H1 (cell line): ENCODE data around the gene AQP11. TPM values are rescaled to one million over a fixed set of nuclear protein-coding genes. Genes with fewer than 3 reads are reported as not detected.

Experiments
- CTCF ChIA-PET: fragments of 300-600 bp; sonication (Branson Sonifier 250); formaldehyde crosslinking; loops from one replicate; lab custom pipeline; 2021; ENCODE audit not compliant: partially characterized antibody; lab: Charles Lee
- POLR2A ChIA-PET: fragments of 300-600 bp; sonication (Branson Sonifier 250); formaldehyde crosslinking; loops from one replicate; lab custom pipeline; 2021; ENCODE audit warnings: inconsistent platforms; ENCODE audit not compliant: partially characterized antibody; lab: Charles Lee
- DNase-seq, 2 experiments: peaks; one replicate each; pipeline versions ENCODE4 v3.0.0 to v3.0.0-alpha.2; 2010 to 2022; ENCODE audit warnings: low spot score in 2 of 2, low read depth in 1 of 2, mixed read lengths in 1 of 2
- FAIRE-seq: peaks from 2 replicates; lab custom pipeline; 2011; peaks lifted over from hg19 to GRCh38; lab: Jason Lieb, UNC
- H2AFZ ChIP-seq: 2 replicates; pipeline ENCODE4 v1.8.1; 2012; ENCODE audit warnings: low read length, inconsistent platforms
- H2AK5ac ChIP-seq: 2 replicates; pipeline ENCODE4 v1.6.1; 2013; ENCODE audit warnings: low read depth, low read length
- H2BK120ac ChIP-seq: replicated peaks from 2 replicates; pipeline ENCODE3; 2013; ENCODE audit warnings: low read depth, low read length, inconsistent platforms
- H2BK12ac ChIP-seq: 2 replicates; pipeline ENCODE4 v1.6.1; 2013; ENCODE audit warnings: low read depth, low read length
- H2BK15ac ChIP-seq: 2 replicates; pipeline ENCODE4 v1.6.1; 2013; ENCODE audit warnings: low read length
- H2BK20ac ChIP-seq: 2 replicates; pipeline ENCODE4 v1.6.1; 2013; ENCODE audit warnings: low read length
- H2BK5ac ChIP-seq: 2 replicates; pipeline ENCODE4 v1.6.1; 2013; ENCODE audit warnings: low read depth, low read length
- H3K14ac ChIP-seq: 2 replicates; pipeline ENCODE4 v1.6.1; 2013; ENCODE audit warnings: inconsistent platforms; ENCODE audit not compliant: insufficient read length
- H3K18ac ChIP-seq: 2 replicates; pipeline ENCODE4 v1.6.1; 2013; ENCODE audit warnings: low read length; ENCODE audit errors: extremely low read depth
- H3K23ac ChIP-seq: 2 replicates; pipeline ENCODE4 v1.6.1; 2013; ENCODE audit warnings: inconsistent platforms; ENCODE audit not compliant: insufficient read length
- H3K23me2 ChIP-seq: 2 replicates; pipeline ENCODE4 v1.6.1; 2013; ENCODE audit warnings: low read depth, low read length
- H3K27ac ChIP-seq: 2 replicates; pipeline ENCODE4 v1.6.1; 2011; ENCODE audit warnings: low read depth, low read length, inconsistent platforms
- H3K27me3 ChIP-seq, 4 experiments: replicated peaks in 1 of 4; 1 replicate in 1 of 4; 2 replicates in 3 of 4; pipeline versions ENCODE4 v1.6.1 to v1.8.1; 2011 to 2013; ENCODE audit warnings: low read length in 3 of 4, mild to moderate bottlenecking in 3 of 4, inconsistent platforms in 2 of 4, mixed read lengths in 2 of 4, moderate library complexity in 1 of 4; ENCODE audit not compliant: control insufficient read depth in 3 of 4, insufficient read depth in 3 of 4; ENCODE audit errors: extremely low read depth in 1 of 4
- H3K36me3 ChIP-seq, 4 experiments: 2 replicates each; pipeline versions ENCODE4 v1.6.1 to v1.8.1; 2011 to 2013; ENCODE audit warnings: mild to moderate bottlenecking in 4 of 4, low read length in 3 of 4, moderate library complexity in 2 of 4, control low read depth in 1 of 4, inconsistent platforms in 1 of 4; ENCODE audit not compliant: insufficient read depth in 4 of 4, control insufficient read depth in 2 of 4
- H3K4ac ChIP-seq: replicated peaks from 2 replicates; pipeline ENCODE3; 2013; ENCODE audit warnings: low read length, low read depth, mixed read lengths, inconsistent platforms; ENCODE audit not compliant: insufficient read length
- H3K4me1 ChIP-seq, 4 experiments: replicated peaks in 1 of 4; 1 replicate in 1 of 4; 2 replicates in 3 of 4; pipeline versions ENCODE4 v1.6.1 to v1.8.1; 2011 to 2013; ENCODE audit warnings: low read length in 3 of 4, inconsistent platforms in 2 of 4, mixed read lengths in 1 of 4; ENCODE audit not compliant: insufficient read depth in 4 of 4, control insufficient read depth in 3 of 4
- H3K4me2 ChIP-seq, 2 experiments: 2 replicates each; pipeline versions ENCODE4 v1.6.1 to v1.8.1; 2011 to 2013; ENCODE audit warnings: low read depth in 2 of 2, low read length in 2 of 2, control low read depth in 1 of 2, inconsistent platforms in 1 of 2, mild to moderate bottlenecking in 1 of 2; ENCODE audit not compliant: insufficient read depth in 1 of 2
- H3K4me3 ChIP-seq, 4 experiments: fragments of 200-600, 300-600 bp in 1 of 4; sonication (generic), shearing (Covaris generic), sonication (Bioruptor Twin) in 1 of 4; 2 replicates each; pipeline versions ENCODE4 v1.5.1 to v1.8.1; 2011 to 2016; ENCODE audit warnings: low read length in 4 of 4, low read depth in 3 of 4, control low read depth in 2 of 4, inconsistent platforms in 2 of 4, mild to moderate bottlenecking in 2 of 4, mixed read lengths in 1 of 4, moderate library complexity in 1 of 4; ENCODE audit not compliant: insufficient read depth in 2 of 4; ENCODE audit errors: extremely low read depth in 1 of 4
- H3K56ac ChIP-seq: replicated peaks from 2 replicates; pipeline ENCODE3; 2013; ENCODE audit warnings: low read depth, mild to moderate bottlenecking, mixed read lengths, low read length, inconsistent platforms; ENCODE audit not compliant: insufficient read length
- H3K79me1 ChIP-seq: 2 replicates; pipeline ENCODE4 v1.6.1; 2013; ENCODE audit warnings: low read depth, low read length, control low read depth
- H3K79me2 ChIP-seq, 2 experiments: 2 replicates each; pipeline versions ENCODE4 v1.6.1 to v1.8.1; 2012 to 2013; ENCODE audit warnings: low read length in 2 of 2, mild to moderate bottlenecking in 2 of 2, inconsistent platforms in 1 of 2; ENCODE audit not compliant: insufficient read depth in 2 of 2, control insufficient read depth in 1 of 2
- H3K9ac ChIP-seq, 4 experiments: replicated peaks in 1 of 4; 1 replicate in 1 of 4; 2 replicates in 3 of 4; pipeline versions ENCODE4 v1.6.1 to v1.8.1; 2011 to 2013; ENCODE audit warnings: low read depth in 3 of 4, low read length in 3 of 4, control low read depth in 2 of 4, mild to moderate bottlenecking in 2 of 4, moderate library complexity in 2 of 4, inconsistent platforms in 1 of 4; ENCODE audit errors: extremely low read depth in 1 of 4
- H3K9me3 ChIP-seq, 2 experiments: 2 replicates each; pipeline versions ENCODE4 v1.6.1 to v1.8.1; 2012 to 2013; ENCODE audit warnings: mild to moderate bottlenecking in 2 of 2, moderate library complexity in 2 of 2, control low read depth in 1 of 2, inconsistent platforms in 1 of 2, low read depth in 1 of 2, low read length in 1 of 2, mixed read lengths in 1 of 2; ENCODE audit not compliant: insufficient read depth in 2 of 2
- H4K20me1 ChIP-seq, 2 experiments: replicated peaks in 1 of 2; 2 replicates each; pipeline versions ENCODE3 to v1.8.1; 2011 to 2013; ENCODE audit warnings: inconsistent platforms in 2 of 2, low read length in 2 of 2, mild to moderate bottlenecking in 1 of 2; ENCODE audit not compliant: insufficient read depth in 2 of 2, control insufficient read depth in 1 of 2
- H4K5ac ChIP-seq: 2 replicates; pipeline ENCODE4 v1.6.1; 2013; ENCODE audit warnings: low read length, low read depth, mixed read lengths, inconsistent platforms; ENCODE audit not compliant: insufficient read length
- H4K8ac ChIP-seq: 2 replicates; pipeline ENCODE4 v1.8.0; 2013; ENCODE audit warnings: mild to moderate bottlenecking, moderate library complexity, low read length, inconsistent platforms; ENCODE audit not compliant: insufficient read depth; ENCODE audit errors: extremely low read depth
- H4K91ac ChIP-seq: replicated peaks from 2 replicates; pipeline ENCODE3; 2013; ENCODE audit warnings: low read length, mixed read lengths, inconsistent platforms; ENCODE audit not compliant: insufficient read length
- BACH1 ChIP-seq: IDR thresholded peaks from 2 replicates; pipeline ENCODE4 v1.6.1; 2012; ENCODE audit warnings: low read length, improper control_type of control experiment
- CTBP2 ChIP-seq: IDR thresholded peaks from 2 replicates; pipeline ENCODE4 v1.7.0; 2011; ENCODE audit warnings: borderline replicate concordance, mild to moderate bottlenecking, moderate library complexity, mixed read lengths, low read length; ENCODE audit not compliant: insufficient read depth, insufficient read length
- HDAC6 ChIP-seq: IDR thresholded peaks from one replicate; pipeline ENCODE4 v1.7.1; 2012; ENCODE audit warnings: low read depth, mild to moderate bottlenecking, inconsistent platforms, low read length, moderate library complexity
- NANOG ChIP-seq: IDR thresholded peaks from 2 replicates; pipeline ENCODE4 v1.6.1; 2011; ENCODE audit warnings: low read length, low read depth, mild to moderate bottlenecking, inconsistent platforms; ENCODE audit not compliant: insufficient read depth, poor library complexity, severe bottlenecking
- PHF8 ChIP-seq: fragments of 200-600 bp; sonication (generic); conservative IDR thresholded peaks from 2 replicates; pipeline ENCODE4 v1.7.1; 2012; ENCODE audit warnings: low read depth, mild to moderate bottlenecking, inconsistent platforms, low read length, moderate library complexity
- RAD21 ChIP-seq, 2 experiments: IDR thresholded peaks in 1 of 2; conservative IDR thresholded peaks in 1 of 2; 2 replicates each; pipeline ENCODE4 v1.6.1; 2011; ENCODE audit warnings: low read depth in 2 of 2, low read length in 2 of 2, improper control_type of control experiment in 1 of 2, inconsistent platforms in 1 of 2, mild to moderate bottlenecking in 1 of 2, moderate library complexity in 1 of 2
- SAP30 ChIP-seq: fragments of 300-600 bp; sonication (generic); IDR thresholded peaks from 2 replicates; pipeline ENCODE4 v1.7.1; 2012; ENCODE audit warnings: low read length, moderate library complexity, mild to moderate bottlenecking, inconsistent platforms; ENCODE audit not compliant: insufficient read depth, insufficient replicate concordance
- WGBS, 2 experiments: shearing (Covaris generic) in 1 of 2; methylation state at CpG; one replicate each; pipeline versions ENCODE4 v1.1.6 to v1.1.7; 2013 to 2015; ENCODE audit warnings: low lambda C conversion rate in 2 of 2, mixed read lengths in 2 of 2, inconsistent platforms in 1 of 2, low coverage in 1 of 2, missing lambda C conversion rate in 1 of 2; ENCODE audit not compliant: insufficient replicate concordance in 2 of 2, insufficient coverage in 1 of 2, insufficient read length in 1 of 2; ENCODE audit errors: extremely low coverage in 1 of 2, missing lambda C conversion rate in 1 of 2; 5-methylcytosine and 5-hydroxymethylcytosine counted together
- polyA plus RNA-seq, 7 experiments: library from polyadenylated mRNA; depleted of rRNA in 3 of 7; stranded (reverse) in 5 of 7; unstranded in 2 of 7; fragments of >200 nt in 5 of 7; fragments of 200-250 nt in 2 of 7; gene quantifications; 1 replicate in 5 of 7; 2 replicates in 1 of 7; 4 replicates in 1 of 7; pipeline versions ENCODE4 v1.2.1 to v1.2.3, GENCODE V29; 2011 to 2013; ENCODE audit warnings: missing spikeins in 2 of 7, mixed read lengths in 2 of 7
- total RNA-seq: library from RNA; stranded (reverse); fragmentation: NEBNext Ultra II Directional; extraction: Animal tissue kit (Norgen Biotek cat#: 25700); gene quantifications from 2 replicates; pipeline ENCODE4 v1.2.1, GENCODE V29; 2021

AQP11 gene
- total and polyA plus RNA-seq, 2 of the 8 experiments (the other 6 are each of a cell fraction or from before 2014, with no cell fraction given), result 1.1 to 1.6 TPM

- Histone ChIP-seq H4K8ac (no peak overlapping the region), H3K56ac (peak overlapping the region; percentile 44), H3K36me3 (no peaks in the 10 kb centered on the region), H2BK12ac (peak overlapping the region; percentile 94), H2AK5ac (peak overlapping the region; percentile 99; the same call in 1 of the 2 replicates), H2AFZ (no peak overlapping the region), H3K79me1 (no peaks in the 10 kb centered on the region), H3K23me2 (no peaks in the 10 kb centered on the region; the same call in 1 of the 2 replicates), H2BK20ac (peak overlapping the region; percentile 55; the same call in 1 of the 2 replicates), H3K27ac (peak overlapping the region; percentile 85), H2BK5ac (peak overlapping the region; percentile 97), H3K79me2 (no peaks in the 10 kb centered on the region), H4K5ac (peak overlapping the region; percentile 48), H3K18ac (no peak overlapping the region; the same call in 1 of the 2 replicates), H3K9ac (no peak overlapping the region), H3K4me3 (no peak overlapping the region), H3K23ac (no peak overlapping the region), H4K91ac (peak overlapping the region; percentile 78), H2BK120ac (peak overlapping the region; percentile 69), H3K4ac (peak overlapping the region; percentile 88), H3K27me3 (no peaks in the 10 kb centered on the region), H4K20me1 (no peaks in the 10 kb centered on the region), H3K9me3 (peaks cover 5 to 10% of the 10 kb centered on the region in 2 experiments; a peak in 3 of 4 replicates), H3K14ac (no peak overlapping the region), H3K4me1 (peaks cover 3 to 11% (median 6%) of the 10 kb centered on the region in 4 experiments), H3K4me2 (peak overlapping the region; percentile 1 to 8; a peak in 1 of 4 replicates), H2BK15ac (no peak overlapping the region)
- CTCF ChIA-PET, result interaction anchor here (0.6 to 3.1 kb wide), 21 partner anchors 10 to 593 kb away, joined by 3 to 38 read pairs (median 6); partner anchors contain the start of gene MYO7A
- FAIRE-seq, result no peak
- WGBS, 2 experiments, result 67% methylated on average over 7 of the region's 7 CpGs; no CpG with 5 or more reads in 1 of the 2 experiments
- POLR2A ChIA-PET, result interaction anchor here (0.8 to 1.1 kb wide), 2 partner anchors 12 to 55 kb away, joined by 3 to 4 read pairs; no protein-coding TSS in a partner anchor
- no peak for DNase-seq
- no peak for TF ChIP-seq BACH1
- no peak for TF ChIP-seq RAD21 (IDR thresholded peaks at IDR 0.05 in 1 of 2, conservative IDR thresholded peaks at IDR 0.05 in 1 of 2; ENCODE audit: low read depth in 2 of 2, low read length in 2 of 2)
- TF ChIP-seq PHF8, result no peak
- TF ChIP-seq NANOG, result no peak
- no peak for TF ChIP-seq HDAC6
- no peak for TF ChIP-seq CTBP2
- TF ChIP-seq SAP30, result no peak
These were observed 42.5 kb upstream of the AQP11 start for GRCh38 chr11:77547047-77547836.
